ENCODE results near the gene CEACAM18.
A peak's percentile ranks its signal among the peaks of the same experiment; 100 is the strongest.

The CEACAM18 gene

GRCh38 chr19:51469162-51469561, 9.2 kb upstream of the CEACAM18 start:
- Histone ChIP-seq H3K4me3 (no peak overlapping the region), H3K36me3 (replicated peaks) (no peaks in the 10 kb centered on the region), H3K27me3 (ENCODE audit: low read depth) (peaks cover 18% of the 10 kb centered on the region), H3K4me1 (no peaks in the 10 kb centered on the region), H3K9me3 (no peaks in the 10 kb centered on the region)
- no peak for DNase-seq (ENCODE audit: low spot score in 2 of 2)
- in situ Hi-C loops (cut with MboI; ENCODE audit: low sequenced_read_pairs): loop anchor here (25.0 kb wide), 1 partner anchor 193 kb away; no protein-coding TSS in a partner anchor

GRCh38 chr19:51469629-51470028, 8.7 kb upstream of the CEACAM18 start:
- no peak for DNase-seq (ENCODE audit: low spot score in 2 of 2)
- H3K27me3 ChIP-seq (ENCODE audit: low read depth): peaks cover 14% of the 10 kb centered on the region
- no peaks in the 10 kb centered on the region for H3K9me3 ChIP-seq
- in situ Hi-C loops (cut with MboI; ENCODE audit: low sequenced_read_pairs): loop anchor here (25.0 kb wide), 1 partner anchor 193 kb away; no protein-coding TSS in a partner anchor
- H3K36me3 ChIP-seq (replicated peaks): no peaks in the 10 kb centered on the region
- H3K4me1 ChIP-seq: no peaks in the 10 kb centered on the region
- no peak overlapping the region for H3K4me3 ChIP-seq

- no peak overlapping the region for H3K4me3 ChIP-seq
- H3K27me3 ChIP-seq (ENCODE audit: low read depth): peaks cover 13% of the 10 kb centered on the region
- H3K36me3 ChIP-seq (replicated peaks): no peaks in the 10 kb centered on the region
- no peak for DNase-seq (ENCODE audit: low spot score in 2 of 2)
- in situ Hi-C loops (cut with MboI; ENCODE audit: low sequenced_read_pairs): loop anchor here (25.0 kb wide), 1 partner anchor 191 kb away; no protein-coding TSS in a partner anchor
- no peaks in the 10 kb centered on the region for H3K4me1 ChIP-seq
- H3K9me3 ChIP-seq: no peaks in the 10 kb centered on the region
Measured at GRCh38 chr19:51470966-51471365, 7.4 kb upstream of the CEACAM18 start.

GRCh38 chr19:51471527-51471926, 6.8 kb upstream of the CEACAM18 start:
- in situ Hi-C loops (cut with MboI; ENCODE audit: low sequenced_read_pairs): loop anchor here (25.0 kb wide), 1 partner anchor 191 kb away; no protein-coding TSS in a partner anchor
- H3K36me3 ChIP-seq (replicated peaks): no peaks in the 10 kb centered on the region
- DNase-seq (ENCODE audit: low spot score in 2 of 2): no peak
- H3K27me3 ChIP-seq (ENCODE audit: low read depth): peaks cover 7% of the 10 kb centered on the region
- H3K4me3 ChIP-seq: no peak overlapping the region
- no peaks in the 10 kb centered on the region for H3K4me1 ChIP-seq
- H3K9me3 ChIP-seq: no peaks in the 10 kb centered on the region

- H3K27me3 ChIP-seq (ENCODE audit: low read depth): no peaks in the 10 kb centered on the region
- no peaks in the 10 kb centered on the region for H3K36me3 ChIP-seq (replicated peaks)
- no peak overlapping the region for H3K4me3 ChIP-seq
- in situ Hi-C loops (cut with MboI; ENCODE audit: low sequenced_read_pairs): loop anchor here (25.0 kb wide), 1 partner anchor 190 kb away; no protein-coding TSS in a partner anchor
- no peaks in the 10 kb centered on the region for H3K4me1 ChIP-seq
- no peak for DNase-seq (ENCODE audit: low spot score in 2 of 2)
- no peaks in the 10 kb centered on the region for H3K9me3 ChIP-seq
Measured at GRCh38 chr19:51472607-51473006, 5.7 kb upstream of the CEACAM18 start.

GRCh38 chr19:51473009-51473707, 5.2 kb upstream of the CEACAM18 start:
- H3K27me3 ChIP-seq (ENCODE audit: low read depth): no peaks in the 10 kb centered on the region
- in situ Hi-C loops (cut with MboI; ENCODE audit: low sequenced_read_pairs): loop anchor here (25.0 kb wide), 1 partner anchor 189 kb away; no protein-coding TSS in a partner anchor
- no peaks in the 10 kb centered on the region for H3K4me1 ChIP-seq
- no peaks in the 10 kb centered on the region for H3K36me3 ChIP-seq (replicated peaks)
- H3K4me3 ChIP-seq: no peak overlapping the region
- no peaks in the 10 kb centered on the region for H3K9me3 ChIP-seq
- DNase-seq (ENCODE audit: low spot score in 2 of 2): peak; percentile 15 to 86

- no peaks in the 10 kb centered on the region for H3K36me3 ChIP-seq (replicated peaks)
- no peak overlapping the region for H3K4me3 ChIP-seq
- no peak for DNase-seq (ENCODE audit: low spot score in 2 of 2)
- H3K27me3 ChIP-seq (ENCODE audit: low read depth): no peaks in the 10 kb centered on the region
- in situ Hi-C loops (cut with MboI; ENCODE audit: low sequenced_read_pairs): no loop called here
- no peaks in the 10 kb centered on the region for H3K4me1 ChIP-seq
- no peaks in the 10 kb centered on the region for H3K9me3 ChIP-seq
Measured at GRCh38 chr19:51476164-51476563, 2.2 kb upstream of the CEACAM18 start.

- DNase-seq (ENCODE audit: low spot score in 2 of 2): no peak
- in situ Hi-C loops (cut with MboI; ENCODE audit: low sequenced_read_pairs): no loop called here
- Histone ChIP-seq H3K36me3 (replicated peaks) (no peaks in the 10 kb centered on the region), H3K9me3 (no peaks in the 10 kb centered on the region), H3K27me3 (ENCODE audit: low read depth) (no peaks in the 10 kb centered on the region), H3K4me3 (no peak overlapping the region), H3K4me1 (no peaks in the 10 kb centered on the region)
Measured at GRCh38 chr19:51477344-51477743, 995 bp upstream of the CEACAM18 start.

- in situ Hi-C loops (cut with MboI; ENCODE audit: low sequenced_read_pairs): no loop called here
- Histone ChIP-seq H3K4me3 (no peak overlapping the region), H3K4me1 (no peaks in the 10 kb centered on the region), H3K27me3 (ENCODE audit: low read depth) (no peaks in the 10 kb centered on the region), H3K36me3 (replicated peaks) (no peaks in the 10 kb centered on the region), H3K9me3 (no peaks in the 10 kb centered on the region)
- DNase-seq (ENCODE audit: low spot score in 2 of 2): no peak
Measured at GRCh38 chr19:51479531-51480331, 1.4 kb downstream of the CEACAM18 start.

- Histone ChIP-seq H3K4me1 (no peaks in the 10 kb centered on the region), H3K4me3 (no peak overlapping the region), H3K27me3 (ENCODE audit: low read depth) (no peaks in the 10 kb centered on the region), H3K9me3 (no peaks in the 10 kb centered on the region), H3K36me3 (replicated peaks) (no peaks in the 10 kb centered on the region)
- DNase-seq (ENCODE audit: low spot score in 2 of 2): peak; percentile 4 to 58
- in situ Hi-C loops (cut with MboI; ENCODE audit: low sequenced_read_pairs): no loop called here
Measured at GRCh38 chr19:51480590-51480989, 2.3 kb downstream of the CEACAM18 start.

- no peaks in the 10 kb centered on the region for H3K4me1 ChIP-seq
- no peaks in the 10 kb centered on the region for H3K36me3 ChIP-seq (replicated peaks)
- no peak for DNase-seq (ENCODE audit: low spot score in 2 of 2)
- no peaks in the 10 kb centered on the region for H3K9me3 ChIP-seq
- no peak overlapping the region for H3K4me3 ChIP-seq
- in situ Hi-C loops (cut with MboI; ENCODE audit: low sequenced_read_pairs): no loop called here
- H3K27me3 ChIP-seq (ENCODE audit: low read depth): no peaks in the 10 kb centered on the region
Measured at GRCh38 chr19:51485960-51486660, 7.8 kb downstream of the CEACAM18 start.

- Histone ChIP-seq H3K36me3 (replicated peaks) (no peaks in the 10 kb centered on the region), H3K4me1 (no peaks in the 10 kb centered on the region), H3K27me3 (ENCODE audit: low read depth) (no peaks in the 10 kb centered on the region), H3K9me3 (no peaks in the 10 kb centered on the region), H3K4me3 (no peak overlapping the region)
- in situ Hi-C loops (cut with MboI; ENCODE audit: low sequenced_read_pairs): no loop called here
- DNase-seq (ENCODE audit: low spot score in 2 of 2): no peak
Measured at GRCh38 chr19:51488491-51488890, 10.2 kb downstream of the CEACAM18 start.

GRCh38 chr19:51489113-51489512, 10.8 kb downstream of the CEACAM18 start:
- DNase-seq (ENCODE audit: low spot score in 2 of 2): no peak
- Histone ChIP-seq H3K4me1 (no peaks in the 10 kb centered on the region), H3K9me3 (no peaks in the 10 kb centered on the region), H3K4me3 (no peak overlapping the region), H3K27me3 (ENCODE audit: low read depth) (no peaks in the 10 kb centered on the region), H3K36me3 (replicated peaks) (no peaks in the 10 kb centered on the region)
- in situ Hi-C loops (cut with MboI; ENCODE audit: low sequenced_read_pairs): no loop called here

Data from HAP-1 (cell line).